ENCODE data around the gene NAGLU.

- TF ChIP-seq ZNF274 (IDR thresholded peaks at IDR 0.05; ENCODE audit: low read depth, low read length) (no peak), YY1 (IDR thresholded peaks at IDR 0.05; ENCODE audit: insufficient read depth, insufficient read length) (no peak)
Observed at GRCh38 chr17:42554250-42555121, 18.4 kb downstream of the NAGLU start.

Measured in NT2/D1 (cell line).